NCI-H146 treated with DMSO at 0.1 percent for 48 hours (cell line): Measurements from ENCODE around the gene CD96.

Experiments
- DNase-seq: peaks from one replicate; lab custom pipeline; 2025; ENCODE audit not compliant: unreplicated experiment; lab: John Stamatoyannopoulos, UW

Gene CD96

DNA sequence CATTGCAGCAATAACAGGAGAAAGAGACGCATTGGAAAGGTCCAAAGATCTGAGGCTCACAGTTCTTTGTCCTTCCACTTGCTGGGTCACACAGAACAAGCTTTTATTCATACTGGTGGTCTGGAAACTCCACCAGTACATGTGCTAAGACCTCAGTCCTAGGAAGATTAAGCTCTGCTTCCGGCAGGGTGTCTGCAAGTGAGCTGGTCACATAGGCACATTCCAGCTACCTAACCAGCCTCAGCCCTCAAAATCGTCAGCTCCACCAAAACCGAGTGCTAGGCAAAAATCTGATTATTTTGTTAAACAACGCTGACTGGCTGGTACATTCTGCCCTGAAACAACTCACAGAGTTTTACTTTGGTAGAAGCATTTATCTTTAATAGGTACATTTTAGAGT is 50.9 kb downstream of the CD96 start:
- no peak for DNase-seq

DNA sequence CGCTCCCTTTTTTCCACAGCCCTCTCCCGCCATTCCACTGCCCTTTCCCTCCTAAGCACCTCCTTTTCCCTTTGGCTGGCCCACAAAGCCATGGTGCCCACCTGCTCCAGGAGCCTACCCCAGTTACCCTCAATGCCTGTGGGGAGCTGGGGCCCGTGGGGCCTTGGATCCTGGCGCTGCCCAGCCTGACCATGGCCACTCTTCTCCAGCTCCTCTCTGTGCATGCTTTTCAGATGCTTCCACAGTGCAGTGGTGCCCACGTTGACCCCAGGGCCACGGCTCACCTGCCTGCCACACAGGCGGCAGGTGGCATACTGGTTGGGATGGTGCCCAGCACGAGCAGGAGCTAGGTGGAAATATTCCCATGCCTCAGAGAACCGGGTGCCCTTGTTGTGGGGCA is 51.7 kb downstream of the CD96 start:
- no peak for DNase-seq

DNA sequence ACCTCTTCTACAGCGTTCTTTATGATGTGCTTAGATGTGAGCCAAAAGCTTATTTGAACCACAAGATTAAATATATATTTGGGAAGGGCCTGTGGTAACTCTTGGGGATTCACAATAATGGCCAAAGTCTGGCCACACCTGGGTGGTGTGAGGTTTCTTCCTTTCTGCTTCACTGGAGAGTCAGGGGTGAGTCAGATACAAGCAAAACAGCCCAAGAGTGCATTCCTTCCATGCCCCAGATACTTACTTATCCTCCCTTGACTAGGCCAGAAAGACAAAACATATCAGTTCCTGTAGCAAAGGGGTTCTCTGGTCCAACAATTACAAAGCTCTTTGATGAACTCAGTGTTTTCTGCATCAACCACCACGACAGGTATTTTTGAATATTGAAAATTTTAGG is 52.2 kb downstream of the CD96 start:
- DNase-seq: no peak

DNA sequence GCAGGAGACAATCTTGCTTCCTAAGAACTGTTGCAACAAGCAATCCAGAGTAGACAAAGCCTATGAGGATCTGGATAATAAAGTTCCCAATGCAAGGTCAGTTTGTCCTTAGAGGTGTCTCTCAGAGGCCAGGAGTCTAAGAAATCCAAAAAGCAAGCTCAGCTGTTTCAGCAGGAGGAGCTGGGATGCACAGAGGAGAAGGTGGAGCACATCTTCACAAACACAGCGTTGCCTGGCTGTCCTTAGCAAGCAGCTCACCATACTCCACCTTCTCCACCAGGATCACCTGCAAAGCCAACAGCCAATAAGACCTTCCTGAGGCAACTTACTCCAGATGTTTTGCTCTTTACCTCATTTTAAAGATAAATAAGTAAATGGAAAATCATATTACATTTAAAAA is 52.8 kb downstream of the CD96 start:
- no peak for DNase-seq

DNA sequence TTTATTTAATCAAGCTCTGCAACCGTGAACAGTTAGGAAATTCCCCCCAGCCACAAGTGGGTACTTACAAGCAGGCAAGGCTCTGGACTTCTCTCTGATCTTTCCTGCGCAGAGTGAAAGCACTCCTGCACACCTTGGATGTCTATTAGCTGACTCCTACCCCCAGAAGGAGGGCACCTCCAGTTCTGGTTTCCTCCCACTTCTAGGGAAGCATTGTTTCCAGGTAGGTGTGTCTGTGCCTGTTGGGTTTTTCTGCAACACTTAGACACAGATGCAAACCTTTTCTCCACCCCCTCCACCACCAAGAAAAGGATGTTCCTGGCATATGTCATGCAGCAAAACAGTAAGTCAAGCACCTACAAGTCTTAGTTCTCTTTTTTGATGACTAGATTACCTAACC is 53.2 kb downstream of the CD96 start, which contains the start of gene ZBED2:
ZBED2 (minus strand) TSS at position 115 of the 400 bp plus-strand sequence. CDS start 1,145 bp downstream, outside the sequence.
- no peak for DNase-seq

DNA sequence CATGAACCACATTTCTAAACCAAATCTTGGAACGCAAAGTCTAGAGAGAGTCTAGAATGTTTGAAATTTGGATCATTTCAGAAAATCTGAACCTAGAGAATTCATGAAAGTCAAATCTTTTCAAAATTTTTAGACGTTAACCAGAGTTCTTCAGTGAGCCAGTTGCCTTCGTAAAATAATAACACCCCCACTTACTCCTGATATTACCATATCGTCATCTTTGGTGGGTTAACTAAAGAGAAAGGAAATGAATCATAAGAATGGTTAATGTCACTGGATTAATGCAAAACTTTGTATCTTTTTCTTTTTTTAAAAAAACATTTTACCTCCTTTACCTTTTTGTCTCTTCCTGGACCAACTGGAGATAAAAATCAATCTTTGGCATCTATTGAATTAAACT is 54.3 kb downstream of the CD96 start:
- no peak for DNase-seq

DNA sequence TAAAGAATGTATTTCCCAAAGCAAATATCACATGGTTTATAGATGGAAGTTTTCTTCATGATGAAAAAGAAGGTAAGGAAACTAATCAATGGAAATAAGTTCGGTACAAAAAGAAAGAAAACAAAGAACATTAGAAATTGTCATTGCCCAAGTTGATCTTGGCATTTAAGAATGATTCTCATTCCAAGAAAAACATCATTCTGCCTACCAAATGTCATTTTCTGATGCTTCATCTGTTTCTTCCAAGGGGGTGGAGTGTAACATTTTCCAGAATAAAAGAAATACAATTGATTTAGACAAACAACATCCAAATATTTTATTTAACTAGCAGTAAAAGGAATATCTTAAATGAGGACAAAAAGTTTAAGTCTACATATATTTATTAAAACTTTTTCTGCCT is 56.1 kb downstream of the CD96 start:
- DNase-seq: no peak

DNA sequence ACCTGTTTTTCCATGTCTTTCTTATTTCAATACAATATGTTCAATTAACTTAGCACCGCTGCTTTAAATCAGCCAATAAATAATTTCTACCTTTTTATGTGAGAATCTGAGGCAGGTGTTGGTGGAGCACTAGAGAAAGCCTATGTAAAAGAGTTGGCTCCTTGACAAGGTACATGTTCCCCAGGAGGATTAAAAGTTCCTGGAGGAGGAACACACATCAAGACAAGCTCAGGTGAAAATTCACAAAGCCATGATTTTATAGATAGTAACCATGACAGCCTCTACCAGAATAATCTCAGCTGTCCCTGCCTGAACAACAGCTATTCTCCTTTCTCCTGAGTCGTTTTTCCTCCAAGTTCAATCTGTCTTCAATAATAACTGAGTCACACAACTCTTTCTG is 56.6 kb downstream of the CD96 start:
- no peak for DNase-seq

DNA sequence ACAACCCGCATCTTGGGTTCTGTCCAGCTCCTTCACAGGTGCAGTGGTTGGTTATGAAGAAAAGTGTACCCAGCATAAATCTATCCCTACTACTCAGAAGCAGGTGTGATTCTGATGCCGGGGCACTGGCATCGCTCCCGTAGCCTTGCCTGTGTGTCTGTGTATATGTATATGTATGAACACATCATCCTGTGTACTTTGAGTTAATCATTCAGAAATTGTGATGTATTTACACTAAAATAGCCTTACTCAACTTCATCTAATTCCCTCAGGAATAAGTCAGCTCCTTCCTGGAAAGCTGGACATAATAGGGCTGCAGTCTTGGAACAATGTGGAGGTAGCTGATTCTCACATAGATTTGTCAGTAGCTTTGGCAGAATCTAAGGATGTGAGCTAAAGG is 59.8 kb downstream of the CD96 start:
- no peak for DNase-seq

DNA sequence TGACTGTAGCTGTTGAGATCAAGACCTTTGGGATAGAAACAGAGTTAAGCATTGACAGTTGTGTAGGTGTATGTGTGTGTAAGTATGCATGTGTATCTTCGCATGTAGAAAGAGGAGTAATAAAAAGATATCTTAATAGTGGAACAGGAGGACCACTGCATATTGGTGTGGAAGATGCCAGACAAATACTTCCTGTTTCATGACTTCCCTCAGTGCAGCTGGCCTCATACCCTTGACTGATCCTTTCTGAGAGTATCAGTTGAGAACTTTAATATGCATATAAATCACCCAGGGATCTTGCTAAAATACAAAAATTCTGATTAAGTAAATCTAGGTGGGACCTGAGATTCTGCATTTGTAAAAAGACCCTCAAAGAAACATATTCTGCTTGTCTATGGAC is 61.7 kb downstream of the CD96 start:
- DNase-seq: no peak

DNA sequence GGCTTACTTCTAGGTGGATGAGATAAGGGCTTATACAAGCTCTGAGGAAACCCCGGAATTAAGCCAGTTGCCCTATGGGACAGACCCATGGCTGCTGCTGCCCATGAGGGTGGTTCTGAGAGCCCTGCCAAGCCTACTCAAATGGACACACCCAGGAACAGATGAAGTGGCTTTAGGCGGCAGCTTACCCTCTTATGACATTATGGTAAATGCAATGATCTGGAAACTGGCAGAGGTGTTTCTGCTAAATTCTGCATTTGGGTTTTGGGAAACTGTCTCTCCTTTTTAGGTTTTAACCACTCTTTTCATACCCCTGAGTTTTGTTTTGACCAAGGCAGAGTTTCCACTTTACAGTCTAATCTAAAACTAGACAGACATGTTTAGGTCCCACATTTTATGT is 62.1 kb downstream of the CD96 start:
- no peak for DNase-seq

DNA sequence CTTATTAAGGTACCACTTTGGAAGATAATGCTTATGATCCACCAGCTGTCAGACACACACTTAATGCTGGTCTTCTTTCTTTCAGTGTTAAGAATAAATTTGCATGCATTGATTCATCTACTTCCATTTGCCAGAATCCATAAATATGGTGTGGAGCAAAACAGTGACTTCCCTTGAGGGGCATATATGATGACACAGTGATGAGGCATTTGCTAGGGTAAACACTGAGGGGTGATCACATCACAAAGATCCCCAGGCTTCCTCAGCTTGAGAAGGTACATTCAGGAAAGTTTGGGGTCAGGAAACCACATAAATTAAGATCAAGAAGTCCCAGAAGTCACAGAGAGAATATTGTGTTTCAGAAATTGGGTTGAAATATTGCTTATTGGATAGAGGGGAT is 63.0 kb downstream of the CD96 start:
- DNase-seq: no peak

DNA sequence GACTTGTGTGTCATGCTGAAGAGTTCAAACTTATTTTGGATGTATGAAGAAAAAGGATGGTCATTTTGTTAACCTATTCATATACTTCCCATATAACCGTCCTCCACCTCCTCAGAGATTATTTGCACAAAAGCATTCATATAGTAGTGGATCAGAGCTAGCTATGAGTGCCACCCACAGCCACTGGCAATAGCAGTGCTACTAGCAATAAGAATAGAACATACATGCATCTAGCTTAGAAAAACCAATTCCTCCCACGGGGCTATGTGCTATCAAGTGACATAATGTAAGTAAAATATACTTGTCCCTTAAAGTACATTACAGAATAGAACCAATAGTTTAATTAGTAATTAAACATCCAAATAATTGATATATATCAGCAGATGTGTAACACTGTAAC is 63.5 kb downstream of the CD96 start:
- no peak for DNase-seq

DNA sequence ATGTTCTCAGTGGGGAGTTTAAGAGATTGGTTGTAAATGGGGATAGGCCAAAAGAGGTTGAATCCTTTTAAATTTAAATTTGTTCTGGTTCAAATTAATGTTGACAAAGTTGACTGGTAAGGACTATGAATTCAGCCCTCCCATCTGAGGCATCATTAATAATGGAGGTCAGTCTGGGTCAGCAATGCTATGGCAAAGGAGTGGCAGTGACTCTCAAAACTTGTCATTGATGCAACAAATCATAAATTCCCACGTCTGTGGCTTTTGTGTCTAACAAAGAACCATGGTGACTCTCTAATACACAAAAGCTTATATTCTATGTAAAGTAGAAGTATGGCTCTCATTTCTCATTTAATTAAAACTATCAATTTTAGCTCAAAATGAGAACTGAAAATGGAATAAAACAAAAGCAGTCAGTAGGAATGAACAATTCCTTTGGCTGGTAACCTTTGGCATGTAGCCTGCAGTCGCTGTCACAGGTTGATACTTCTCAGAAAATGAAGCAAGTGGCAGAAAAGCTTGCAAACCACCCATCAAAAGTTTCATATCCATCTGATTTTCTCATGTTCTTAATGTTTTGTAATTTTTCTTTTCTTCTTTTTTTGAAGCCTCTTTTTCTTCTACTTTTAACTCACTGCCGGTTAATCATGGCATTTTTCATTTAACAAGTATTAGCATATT is 65.4 kb downstream of the CD96 start:
- no peak for DNase-seq

DNA sequence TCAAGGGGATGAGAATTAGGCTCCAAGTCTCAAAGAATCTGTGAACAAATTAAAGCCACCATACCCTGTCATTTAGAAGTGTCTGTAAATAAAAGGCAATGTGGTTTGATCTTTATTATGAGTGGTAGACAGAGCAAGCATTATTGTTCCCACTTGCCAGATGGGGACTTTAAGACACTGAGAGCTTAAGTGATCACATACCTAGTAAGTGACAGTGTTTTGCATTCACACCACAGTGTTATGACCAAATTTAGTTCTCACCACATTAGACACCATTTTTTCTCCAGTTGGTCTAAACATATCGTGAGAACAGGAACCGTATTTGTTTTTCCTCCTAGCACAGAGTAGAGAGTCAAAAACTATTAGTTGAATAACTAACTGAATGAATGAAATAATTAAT is 66.4 kb downstream of the CD96 start:
- DNase-seq: no peak

DNA sequence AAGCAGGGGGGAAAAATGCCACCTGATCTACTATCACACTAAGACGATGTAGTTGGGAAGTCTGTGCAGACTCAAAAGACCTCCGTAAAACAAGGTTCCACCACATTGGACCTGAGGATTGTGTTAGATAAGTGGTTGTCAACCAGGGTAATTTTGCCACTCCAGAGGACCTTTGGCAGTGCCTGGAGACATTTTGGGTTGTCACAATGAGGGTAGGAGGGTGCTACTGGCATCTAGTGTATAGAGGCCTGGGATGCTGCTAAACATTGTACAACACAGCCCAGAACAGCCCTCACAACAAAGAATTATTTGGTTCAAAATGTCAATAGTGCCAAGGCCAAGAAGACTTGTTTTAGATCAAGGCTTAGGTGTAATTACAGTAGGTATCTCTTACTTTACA is 67.7 kb downstream of the CD96 start:
- no peak for DNase-seq

DNA sequence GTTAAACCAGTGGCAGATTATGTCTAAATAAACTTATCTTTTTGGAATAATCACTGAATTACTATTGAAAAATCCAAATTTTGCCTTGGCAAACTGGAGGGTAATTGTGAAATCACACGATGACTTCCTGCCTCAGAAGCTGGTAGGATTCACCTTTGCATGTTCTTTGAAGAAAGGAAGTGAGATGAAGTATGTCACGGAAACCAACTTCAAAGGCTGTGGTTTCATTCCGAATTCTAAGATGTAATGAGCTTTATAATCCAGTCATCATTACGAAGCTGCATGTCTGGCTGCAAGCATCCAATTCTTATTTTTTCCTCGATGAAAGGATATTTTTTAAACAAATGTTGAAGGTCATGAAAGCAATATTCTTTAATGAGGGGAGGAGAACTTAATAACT is 68.2 kb downstream of the CD96 start:
- no peak for DNase-seq

DNA sequence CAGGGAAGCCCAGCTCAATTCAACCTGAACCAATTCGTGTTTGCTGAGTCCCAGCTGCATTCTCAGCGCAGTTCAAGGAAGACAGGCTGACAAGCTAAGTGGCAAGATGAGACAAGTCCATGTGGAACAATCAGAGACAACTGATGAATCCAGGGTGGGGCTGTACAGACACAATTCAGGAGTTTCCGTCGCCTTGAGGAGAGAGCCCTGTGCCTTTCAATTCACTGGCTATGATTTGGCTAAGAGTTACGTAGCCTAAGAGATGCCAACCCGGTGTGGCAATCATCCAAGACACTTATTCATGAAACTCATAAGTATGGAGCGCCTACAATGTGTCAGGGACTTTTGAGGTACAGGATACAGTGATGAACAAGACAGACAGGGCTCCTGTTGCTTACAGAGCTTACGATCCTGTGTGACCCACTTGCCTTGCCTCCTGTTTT is 68.6 kb downstream of the CD96 start:
- no peak for DNase-seq

DNA sequence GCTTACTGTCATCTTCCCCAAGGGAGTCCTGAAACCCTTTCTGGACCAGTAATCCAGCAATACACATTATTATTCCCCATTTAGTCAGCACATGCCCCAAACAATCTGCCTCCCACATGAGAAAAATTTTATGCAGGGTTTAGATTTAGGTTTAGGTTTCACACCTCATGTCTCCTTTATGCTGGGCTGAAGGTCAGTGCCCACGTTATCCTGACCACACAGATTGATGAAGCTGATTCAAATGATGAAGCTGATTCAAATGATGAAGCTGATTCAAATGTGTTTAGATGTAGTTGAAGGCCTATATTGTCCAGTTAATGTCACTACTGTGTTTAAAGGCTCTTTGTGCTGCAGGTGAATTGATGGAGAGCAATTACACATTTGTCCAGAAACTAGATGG is 71.3 kb downstream of the CD96 start:
- DNase-seq: no peak

DNA sequence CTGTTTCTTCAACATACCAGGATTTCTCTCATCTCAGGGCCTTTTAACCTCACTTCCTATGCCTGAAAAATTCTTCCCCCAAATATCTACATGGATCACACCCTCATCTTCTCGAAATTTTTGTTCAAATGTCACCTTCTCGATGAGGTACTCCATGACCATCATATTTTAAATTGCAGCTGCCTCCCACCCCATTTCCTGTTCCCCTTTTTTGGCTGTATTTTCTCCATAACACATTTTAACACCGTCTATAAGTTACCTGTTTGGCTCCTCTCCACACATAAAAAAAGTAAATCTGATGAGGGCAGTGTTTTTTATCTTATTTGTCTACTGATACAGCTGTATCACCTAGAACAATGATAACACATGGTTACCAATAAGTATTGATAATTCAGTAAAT is 73.9 kb downstream of the CD96 start:
- DNase-seq: no peak

DNA sequence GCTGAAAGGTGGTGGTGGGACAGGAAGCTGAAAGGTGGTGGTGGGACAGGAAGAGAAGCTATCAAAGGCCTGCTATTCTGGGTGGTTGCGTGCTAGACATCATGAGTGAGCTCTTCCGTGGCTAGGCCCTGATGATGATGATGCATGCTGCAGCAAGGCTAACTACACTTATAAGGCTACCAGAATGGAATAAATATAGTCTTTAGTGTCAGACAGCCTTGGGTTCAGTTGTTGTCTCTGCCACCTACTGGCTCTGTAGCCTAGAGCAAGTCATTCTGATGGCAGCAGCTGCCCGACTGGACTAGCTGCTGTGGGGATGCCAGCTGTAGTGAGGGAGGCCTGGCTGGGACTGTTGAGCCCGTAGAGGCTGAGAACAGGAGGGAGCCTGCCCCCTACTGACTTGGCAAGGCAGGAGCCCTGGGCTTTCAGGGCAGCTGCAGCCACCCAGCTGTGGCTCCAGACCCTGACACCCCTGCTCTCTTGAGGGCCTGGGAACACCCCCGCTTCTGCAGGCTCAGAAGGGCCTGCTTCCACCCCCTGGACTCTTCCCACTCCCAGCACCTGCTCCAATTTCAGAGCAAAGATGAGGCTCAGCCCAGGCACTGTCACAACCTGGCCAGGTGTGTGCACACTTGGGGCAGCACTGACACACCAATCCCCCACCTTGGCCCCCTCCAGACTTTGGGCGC is 74.6 kb downstream of the CD96 start:
- no peak for DNase-seq

DNA sequence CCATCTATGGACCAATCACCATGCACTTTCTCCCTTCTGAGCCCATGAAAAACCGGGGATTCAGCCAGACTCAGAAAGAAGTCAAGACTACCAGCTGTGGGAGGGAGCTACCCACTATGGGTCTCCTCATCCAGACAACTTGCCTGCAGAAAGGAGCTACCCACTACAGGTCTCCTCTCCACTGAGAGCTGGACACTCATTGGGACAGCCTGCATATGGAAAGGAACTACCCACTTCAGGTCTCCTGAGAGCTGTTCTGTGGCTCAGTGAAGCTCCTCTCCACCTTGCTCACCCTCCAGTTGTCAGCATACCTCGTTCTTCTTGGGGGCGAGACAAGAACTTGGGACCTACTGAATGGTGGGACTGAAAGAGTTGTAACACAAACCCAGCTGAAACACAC is 75.4 kb downstream of the CD96 start:
- no peak for DNase-seq
